Hematopoietic multipotent progenitor cell treated with erythropoietin and hydrocortisone succinate and interleukin-3 and kit ligand, for 15 days (in vitro differentiated cells): ENCODE measurements around the gene PCNX1.

Experiments used
- DNase-seq: peaks from one replicate; pipeline ENCODE4 v3.0.0-alpha.2; 2015; ENCODE audit warnings: low spot score

The PCNX1 gene

GRCh38 chr14:71078500-71078899 is 171.2 kb downstream of the PCNX1 start:
- DNase-seq: no peak

- DNase-seq: no peak
Measured at GRCh38 chr14:71086567-71086966, 179.3 kb downstream of the PCNX1 start.

GRCh38 chr14:71089971-71090370 is 182.7 kb downstream of the PCNX1 start:
- DNase-seq: no peak

- DNase-seq: no peak
Measured at GRCh38 chr14:71094722-71095121, 187.5 kb downstream of the PCNX1 start.

- no peak for DNase-seq
Measured at GRCh38 chr14:71096947-71097346, 189.7 kb downstream of the PCNX1 start.

- DNase-seq: peak; percentile 41
Measured at GRCh38 chr14:71103662-71104484, 196.6 kb downstream of the PCNX1 start.

GRCh38 chr14:71105177-71105576 is 197.9 kb downstream of the PCNX1 start:
- no peak for DNase-seq

GRCh38 chr14:71107921-71108320 is 200.7 kb downstream of the PCNX1 start:
- no peak for DNase-seq

- DNase-seq: no peak
Measured at GRCh38 chr14:71108398-71109119, 201.3 kb downstream of the PCNX1 start.

- no peak for DNase-seq
Measured at GRCh38 chr14:71113376-71113775, 206.1 kb downstream of the PCNX1 start.

- no peak for DNase-seq
Measured at GRCh38 chr14:71114565-71114964, 207.3 kb downstream of the PCNX1 start.

- DNase-seq: no peak
Measured at GRCh38 chr14:71115306-71115705, 208.0 kb downstream of the PCNX1 start.

- DNase-seq: no peak
Measured at GRCh38 chr14:71115821-71116567, 208.7 kb downstream of the PCNX1 start.

- DNase-seq: no peak
Measured at GRCh38 chr14:71116568-71117122, 209.4 kb downstream of the PCNX1 start.

GRCh38 chr14:71117839-71118743 is 210.8 kb downstream of the PCNX1 start:
- no peak for DNase-seq

- no peak for DNase-seq
Measured at GRCh38 chr14:71119075-71119474, 211.8 kb downstream of the PCNX1 start.

- no peak for DNase-seq
Measured at GRCh38 chr14:71119832-71120231, 212.6 kb downstream of the PCNX1 start.

- no peak for DNase-seq
Measured at GRCh38 chr14:71121001-71121400, 213.7 kb downstream of the PCNX1 start.

GRCh38 chr14:71121711-71122110 is 214.5 kb downstream of the PCNX1 start:
- DNase-seq: no peak

GRCh38 chr14:71122866-71123565 is 215.8 kb downstream of the PCNX1 start:
- no peak for DNase-seq
